K562 (cell line): Measurements from ENCODE around the gene FNDC11. TPM values are rescaled to one million over a fixed set of nuclear protein-coding genes. Genes with fewer than 3 reads are reported as not detected.

Experiments used
- ATAC-seq: fragments of 200-7000 bp; cut with Tn5 transposase; 3 replicates; pipeline ENCODE4 v1.9.1; 2020; ENCODE audit warnings: moderate library complexity
- BruUV-seq: library from RNA; stranded (reverse); fragments of 400-500 nt; replicated peaks from 2 replicates; lab custom pipeline; 2021; lab: Mats Ljungman, UMichigan
- CTCF ChIA-PET: fragments of 300-600 bp; formaldehyde crosslinking; extraction: SDS; loops from one replicate; lab custom pipeline; 2021; ENCODE audit warnings: low intra/inter-chr PET ratio; lab: Yijun Ruan, JAX
- POLR2A ChIA-PET: fragments of 300-600, 350-650 bp; sonication (Branson Sonifier 250); formaldehyde crosslinking; extraction: SDS; loops from one replicate; lab custom pipeline; 2021; ENCODE audit warnings: antibody characterized with exemption, inconsistent platforms; lab: Yijun Ruan, JAX
- DNase-seq, 4 experiments: peaks; one replicate each; pipeline versions ENCODE4 v3.0.0 to v3.0.0-alpha.2; 2011 to 2018; ENCODE audit warnings: low spot score in 3 of 4, mixed read lengths in 3 of 4; ENCODE audit errors: extremely low read depth in 1 of 4
- FAIRE-seq: peaks from 2 replicates; lab custom pipeline; 2011; peaks lifted over from hg19 to GRCh38; lab: Jason Lieb, UNC
- H2AFZ ChIP-seq: 2 replicates; pipeline ENCODE4 v1.6.0; 2011; ENCODE audit warnings: low read depth, low read length, control low read depth, inconsistent platforms
- H3K27ac ChIP-seq: fragments of 200-600 bp; 3 replicates; pipeline ENCODE4 v1.8.0; 2011; ENCODE audit warnings: low read depth, mild to moderate bottlenecking, control low read depth, inconsistent platforms, low read length, moderate library complexity, mixed read lengths; ENCODE audit errors: extremely low read depth
- H3K27me3 ChIP-seq, 2 experiments: fragments of 300-600 bp in 1 of 2; 2 replicates in 1 of 2; 3 replicates in 1 of 2; pipeline versions ENCODE4 v1.6.0 to v1.8.0; 2011; ENCODE audit warnings: inconsistent platforms in 2 of 2, low read length in 2 of 2, mild to moderate bottlenecking in 1 of 2, mixed read lengths in 1 of 2, moderate library complexity in 1 of 2; ENCODE audit not compliant: control insufficient read depth in 2 of 2, insufficient read depth in 2 of 2
- H3K36me3 ChIP-seq: fragments of 300-600 bp; 3 replicates; pipeline ENCODE4 v1.8.0; 2011; ENCODE audit warnings: mild to moderate bottlenecking, low read length, inconsistent platforms; ENCODE audit not compliant: control insufficient read depth, insufficient read depth
- H3K4me1 ChIP-seq, 2 experiments: fragments of 200-600 bp in 1 of 2; replicated peaks in 1 of 2; 2 replicates in 1 of 2; 3 replicates in 1 of 2; pipeline versions ENCODE4 v1.5.1 to v1.8.0; 2011; ENCODE audit warnings: inconsistent platforms in 2 of 2, low read length in 2 of 2, mild to moderate bottlenecking in 1 of 2, mixed read lengths in 1 of 2, moderate library complexity in 1 of 2; ENCODE audit not compliant: control insufficient read depth in 2 of 2, insufficient read depth in 2 of 2
- H3K4me2 ChIP-seq: 2 replicates; pipeline ENCODE4 v1.6.1; 2011; ENCODE audit warnings: low read length, control low read depth, inconsistent platforms, mixed read lengths; ENCODE audit not compliant: insufficient read depth
- H3K4me3 ChIP-seq: fragments of 200-600 bp; sonication (generic), shearing (Covaris generic); 2 replicates; pipeline ENCODE4 v1.5.1; 2016; ENCODE audit warnings: control low read depth, inconsistent platforms
- H3K79me2 ChIP-seq: fragments of 200-600 bp; 3 replicates; pipeline ENCODE4 v1.8.0; 2011; ENCODE audit warnings: low read length, inconsistent platforms; ENCODE audit not compliant: control insufficient read depth, insufficient read depth
- H3K9ac ChIP-seq, 2 experiments: 2 replicates each; pipeline versions ENCODE4 v1.6.0 to v1.6.1; 2011; ENCODE audit warnings: low read depth in 2 of 2, low read length in 2 of 2, control low read depth in 1 of 2, inconsistent platforms in 1 of 2, mild to moderate bottlenecking in 1 of 2, mixed read lengths in 1 of 2; ENCODE audit not compliant: insufficient read depth in 1 of 2
- H3K9me1 ChIP-seq: one replicate; pipeline ENCODE4 v1.6.0; 2011; ENCODE audit warnings: inconsistent platforms, mild to moderate bottlenecking, low read length, moderate library complexity; ENCODE audit not compliant: control insufficient read depth, insufficient read depth
- H3K9me3 ChIP-seq: replicated peaks from 2 replicates; pipeline ENCODE4 v1.5.1; 2011; ENCODE audit warnings: low read depth, low read length, inconsistent platforms; ENCODE audit not compliant: control insufficient read depth, insufficient read depth
- H4K20me1 ChIP-seq: replicated peaks from 2 replicates; pipeline ENCODE4 v1.6.1; 2011; ENCODE audit warnings: low read length, inconsistent platforms, mixed read lengths; ENCODE audit not compliant: control insufficient read depth, insufficient read depth
- BRF1 ChIP-seq: IDR thresholded peaks from 3 replicates; pipeline ENCODE4 v1.6.1; 2011; ENCODE audit warnings: borderline replicate concordance, mild to moderate bottlenecking; ENCODE audit not compliant: insufficient read length; ENCODE audit errors: extremely low read depth
- GATAD2A ChIP-seq: fragments of 450-650 bp; IDR thresholded peaks from 2 replicates; pipeline ENCODE4 v1.6.1; 2017
- HOXB6 ChIP-seq: fragments of 250-450 bp; sonication (Bioruptor Pico); IDR thresholded peaks from 2 replicates; pipeline ENCODE4 v1.5.1; 2022; ENCODE audit warnings: mild to moderate bottlenecking, borderline replicate concordance
- JUN ChIP-seq, 2 experiments: sonication (generic) in 1 of 2; formaldehyde crosslinking in 1 of 2; IDR thresholded peaks; 2 replicates each; pipeline versions ENCODE4 v1.6.1 to v1.8.0; 2012 to 2022; ENCODE audit warnings: borderline replicate concordance in 2 of 2, mild to moderate bottlenecking in 2 of 2, improper control_type of control experiment in 1 of 2, low read depth in 1 of 2, low read length in 1 of 2, missing genetic modification reagents in 1 of 2
- NCOR1 ChIP-seq: fragments of 450-650 bp; IDR thresholded peaks from 2 replicates; pipeline ENCODE4 v1.6.1; 2016; ENCODE audit warnings: mild to moderate bottlenecking, moderate library complexity
- RBFOX2 ChIP-seq: fragments of 200-400 bp; formaldehyde crosslinking; IDR thresholded peaks from 2 replicates; pipeline ENCODE4 v1.6.1; 2017; ENCODE audit warnings: low read depth, mild to moderate bottlenecking, low read length, moderate library complexity
- RBM14 ChIP-seq: fragments of 200-400 bp; formaldehyde crosslinking; IDR thresholded peaks from 2 replicates; pipeline ENCODE4 v1.6.1; 2018; ENCODE audit warnings: low read depth, mild to moderate bottlenecking, low read length, moderate library complexity, borderline replicate concordance; ENCODE audit not compliant: insufficient read depth
- RFX7 ChIP-seq: fragments of 250-450 bp; sonication (Bioruptor Pico); IDR thresholded peaks from 2 replicates; pipeline ENCODE4 v1.5.1; 2021; ENCODE audit warnings: mild to moderate bottlenecking
- ZC3H4 ChIP-seq: sonication (generic); formaldehyde crosslinking; IDR thresholded peaks from 2 replicates; pipeline ENCODE4 v1.9.0; 2021; ENCODE audit warnings: missing genetic modification reagents, borderline replicate concordance
- ZNF717 ChIP-seq: fragments of 250-450 bp; sonication (Bioruptor Pico); IDR thresholded peaks from 2 replicates; pipeline ENCODE4 v1.5.0; 2021
- WGBS: fragments of 100-300 bp; shearing (Covaris generic); methylation state at CpG from one replicate; pipeline ENCODE4 v1.1.6; 2016; ENCODE audit warnings: low coverage, mixed read lengths; ENCODE audit not compliant: insufficient coverage; ENCODE audit errors: missing lambda C conversion rate; 5-methylcytosine and 5-hydroxymethylcytosine counted together
- in situ Hi-C: fragments of 300-500 bp; cut with MboI; formaldehyde crosslinking; loops from 4 replicates; pipeline ENCODE4 v1.15.0; 2018; ENCODE audit warnings: inconsistent platforms, mixed read lengths
- intact Hi-C: fragments of 100-400 bp; cut with micrococcal nuclease; formaldehyde crosslinking; loops from 2 replicates; pipeline ENCODE4 v1.14.2; 2022
- polyA plus RNA-seq, 8 experiments: library from polyadenylated mRNA; depleted of rRNA in 4 of 8; stranded (reverse) in 5 of 8; unstranded in 3 of 8; fragments of >200 nt; fragmentation: Nextera tagmentation in 2 of 8; fragmentation: Illumina TruSeq in 1 of 8; extraction: Ambion mirVana in 2 of 8; extraction: Trizol in 1 of 8; gene quantifications; 2 replicates each; pipeline versions ENCODE4 v1.2.1 to v1.2.3, GENCODE V29; 2011 to 2014; ENCODE audit warnings: inconsistent platforms in 1 of 8, missing spikeins in 1 of 8
- total RNA-seq, 7 experiments: library from RNA; depleted of rRNA in 6 of 7; stranded (reverse); fragments of >200 nt in 6 of 7; fragmentation: Illumina TruSeq in 2 of 7; extraction: Trizol in 2 of 7; gene quantifications; 2 replicates each; pipeline versions ENCODE4 v1.2.1 to v1.2.3, GENCODE V29; 2011 to 2021; ENCODE audit warnings: low replicate concordance in 1 of 7
- TF ChIP-seq, protein P1 (sequence below), 3 experiments: IDR thresholded peaks in 2 of 3; conservative IDR thresholded peaks in 1 of 3; 2 replicates each; pipeline ENCODE4 v1.5.1; 2011 to 2012; ENCODE audit warnings: low read length in 3 of 3, mild to moderate bottlenecking in 3 of 3, control low read depth in 2 of 3, improper control_type of control experiment in 1 of 3, inconsistent platforms in 1 of 3, low read depth in 1 of 3, mixed read lengths in 1 of 3, moderate library complexity in 1 of 3; ENCODE audit not compliant: insufficient read depth in 2 of 3
- TF ChIP-seq, protein P2 (sequence below): sonication (generic); formaldehyde crosslinking; IDR thresholded peaks from 2 replicates; pipeline ENCODE4 v1.8.0; 2023; ENCODE audit warnings: mild to moderate bottlenecking, missing genetic modification reagents
- TF ChIP-seq, protein P3 (sequence below): fragments of 250-450 bp; sonication (Bioruptor Pico); IDR thresholded peaks from 2 replicates; pipeline ENCODE4 v1.8.0; 2022; ENCODE audit warnings: moderate library complexity, mild to moderate bottlenecking, inconsistent platforms
- TF ChIP-seq, protein P4 (sequence below): fragments of 250-450 bp; sonication (Bioruptor Pico); IDR thresholded peaks from 2 replicates; pipeline ENCODE4 v1.4.0; 2020

Gene FNDC11
- total and polyA plus RNA-seq, 9 of the 15 experiments (the other 6 are each of a cell fraction or from before 2014, with no cell fraction given), result 0.08 to 2.3 (median 0.64) TPM; not detected in 2

DNA sequence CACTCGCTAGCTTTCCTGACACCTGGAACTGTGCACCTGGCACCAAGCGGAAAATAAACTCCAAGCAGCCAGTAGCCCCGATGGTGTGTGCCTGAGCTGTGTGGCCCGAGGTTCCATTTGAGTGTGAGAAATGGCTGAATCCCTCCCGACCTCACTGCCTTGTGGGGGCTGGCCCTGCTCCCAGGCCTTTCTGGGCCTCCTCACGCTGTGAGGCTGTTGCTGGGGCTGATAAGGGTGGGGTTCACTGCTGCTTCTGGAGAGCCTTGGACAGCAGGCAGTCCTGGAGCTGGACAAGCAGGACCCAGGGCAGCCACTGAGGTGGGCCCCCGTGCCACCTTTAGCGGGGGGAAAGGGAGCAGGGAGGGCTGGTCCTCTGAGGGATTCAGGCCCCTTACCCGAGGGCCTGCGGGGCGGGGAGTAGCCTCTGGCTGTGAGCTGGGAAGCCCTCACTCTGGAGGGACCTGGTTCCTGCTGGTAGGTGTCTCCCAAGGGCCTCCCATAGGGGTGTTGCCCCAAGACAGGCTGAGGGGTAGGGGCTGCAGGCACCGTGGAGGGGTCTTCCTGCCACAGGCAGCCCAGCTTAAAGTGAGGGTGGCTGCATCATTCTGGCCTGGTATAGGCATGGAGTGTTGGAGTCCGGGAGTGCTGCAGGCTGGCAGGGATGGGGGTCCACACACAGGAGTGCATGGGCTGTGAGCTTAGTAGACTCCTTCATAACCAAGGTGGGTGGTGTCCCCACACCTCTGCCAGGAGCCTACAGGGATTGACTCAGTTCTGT is 31.7 kb upstream of the FNDC11 start:
- Histone ChIP-seq H3K36me3 (peaks cover 23% of the 10 kb centered on the region; the same call in 2 of the 3 replicates), H3K27ac (no peak overlapping the region), H3K4me2 (no peak overlapping the region; the same call in 1 of the 2 replicates), H3K27me3 (peaks cover 19 to 22% of the 10 kb centered on the region in 2 experiments), H3K9ac (0 out of 4 replicates have a peak overlapping the region, but pooled peaks of 1 of the 2 experiments have one; percentile 31), H3K9me3 (peaks cover 7% of the 10 kb centered on the region), H3K4me1 (peaks cover 10 to 57% of the 10 kb centered on the region in 2 experiments), H3K79me2 (peaks cover 14% of the 10 kb centered on the region), H2AFZ (no peak overlapping the region), H4K20me1 (no peaks in the 10 kb centered on the region), H3K9me1 (no peaks in the 10 kb centered on the region), H3K4me3 (no peak overlapping the region)
- POLR2A ChIA-PET, result interaction anchor here (0.6 to 4.0 kb wide), 9 partner anchors 10 to 250 kb away, joined by 3 to 27 read pairs (median 4); no protein-coding TSS in a partner anchor
- CTCF ChIA-PET, result no interaction called here
- FAIRE-seq, result no peak
- in situ Hi-C loops (no loop called here), intact Hi-C loops (no loop called here)
- no peak for DNase-seq
- ATAC-seq, result no peak
- no TSS peak for BruUV-seq
- 86% methylated on average over 12 of the region's 13 CpGs for WGBS
- TF ChIP-seq RBM14, result no peak
- TF ChIP-seq GATAD2A, result no peak
- TF ChIP-seq JUN (IDR thresholded peaks at IDR 0.05; ENCODE audit: borderline replicate concordance, low read depth, low read length), result no peak
- TF ChIP-seq JUN (CRISPR knock-in tag; IDR thresholded peaks at IDR 0.05; ENCODE audit: borderline replicate concordance), result no peak
- TF ChIP-seq, protein P1, sequence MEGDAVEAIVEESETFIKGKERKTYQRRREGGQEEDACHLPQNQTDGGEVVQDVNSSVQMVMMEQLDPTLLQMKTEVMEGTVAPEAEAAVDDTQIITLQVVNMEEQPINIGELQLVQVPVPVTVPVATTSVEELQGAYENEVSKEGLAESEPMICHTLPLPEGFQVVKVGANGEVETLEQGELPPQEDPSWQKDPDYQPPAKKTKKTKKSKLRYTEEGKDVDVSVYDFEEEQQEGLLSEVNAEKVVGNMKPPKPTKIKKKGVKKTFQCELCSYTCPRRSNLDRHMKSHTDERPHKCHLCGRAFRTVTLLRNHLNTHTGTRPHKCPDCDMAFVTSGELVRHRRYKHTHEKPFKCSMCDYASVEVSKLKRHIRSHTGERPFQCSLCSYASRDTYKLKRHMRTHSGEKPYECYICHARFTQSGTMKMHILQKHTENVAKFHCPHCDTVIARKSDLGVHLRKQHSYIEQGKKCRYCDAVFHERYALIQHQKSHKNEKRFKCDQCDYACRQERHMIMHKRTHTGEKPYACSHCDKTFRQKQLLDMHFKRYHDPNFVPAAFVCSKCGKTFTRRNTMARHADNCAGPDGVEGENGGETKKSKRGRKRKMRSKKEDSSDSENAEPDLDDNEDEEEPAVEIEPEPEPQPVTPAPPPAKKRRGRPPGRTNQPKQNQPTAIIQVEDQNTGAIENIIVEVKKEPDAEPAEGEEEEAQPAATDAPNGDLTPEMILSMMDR (IDR thresholded peaks at IDR 0.05 in 2 of 3, conservative IDR thresholded peaks at IDR 0.05 in 1 of 3; ENCODE audit: insufficient read depth in 2 of 3, low read depth in 1 of 3, low read length in 3 of 3), result no peak
- peak; percentile 69 for TF ChIP-seq RBFOX2
- TF ChIP-seq NCOR1, result no peak
- 0 out of 2 replicates have a peak, but pooled peaks have one; percentile 42 for TF ChIP-seq ZC3H4 (CRISPR knock-in tag)
- no peak for TF ChIP-seq HOXB6 (CRISPR knock-in tag)
- TF ChIP-seq, protein P2, sequence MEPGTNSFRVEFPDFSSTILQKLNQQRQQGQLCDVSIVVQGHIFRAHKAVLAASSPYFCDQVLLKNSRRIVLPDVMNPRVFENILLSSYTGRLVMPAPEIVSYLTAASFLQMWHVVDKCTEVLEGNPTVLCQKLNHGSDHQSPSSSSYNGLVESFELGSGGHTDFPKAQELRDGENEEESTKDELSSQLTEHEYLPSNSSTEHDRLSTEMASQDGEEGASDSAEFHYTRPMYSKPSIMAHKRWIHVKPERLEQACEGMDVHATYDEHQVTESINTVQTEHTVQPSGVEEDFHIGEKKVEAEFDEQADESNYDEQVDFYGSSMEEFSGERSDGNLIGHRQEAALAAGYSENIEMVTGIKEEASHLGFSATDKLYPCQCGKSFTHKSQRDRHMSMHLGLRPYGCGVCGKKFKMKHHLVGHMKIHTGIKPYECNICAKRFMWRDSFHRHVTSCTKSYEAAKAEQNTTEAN (CRISPR knock-in tag), result 0 out of 2 replicates have a peak, but pooled peaks have one; percentile 60
- TF ChIP-seq, protein P3, sequence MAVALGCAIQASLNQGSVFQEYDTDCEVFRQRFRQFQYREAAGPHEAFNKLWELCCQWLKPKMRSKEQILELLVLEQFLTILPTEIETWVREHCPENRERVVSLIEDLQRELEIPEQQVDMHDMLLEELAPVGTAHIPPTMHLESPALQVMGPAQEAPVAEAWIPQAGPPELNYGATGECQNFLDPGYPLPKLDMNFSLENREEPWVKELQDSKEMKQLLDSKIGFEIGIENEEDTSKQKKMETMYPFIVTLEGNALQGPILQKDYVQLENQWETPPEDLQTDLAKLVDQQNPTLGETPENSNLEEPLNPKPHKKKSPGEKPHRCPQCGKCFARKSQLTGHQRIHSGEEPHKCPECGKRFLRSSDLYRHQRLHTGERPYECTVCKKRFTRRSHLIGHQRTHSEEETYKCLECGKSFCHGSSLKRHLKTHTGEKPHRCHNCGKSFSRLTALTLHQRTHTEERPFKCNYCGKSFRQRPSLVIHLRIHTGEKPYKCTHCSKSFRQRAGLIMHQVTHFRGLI (CRISPR knock-in tag), result no peak
- no peak for TF ChIP-seq ZNF717 (CRISPR knock-in tag)
- no peak for TF ChIP-seq RFX7 (CRISPR knock-in tag)
- TF ChIP-seq, protein P4, sequence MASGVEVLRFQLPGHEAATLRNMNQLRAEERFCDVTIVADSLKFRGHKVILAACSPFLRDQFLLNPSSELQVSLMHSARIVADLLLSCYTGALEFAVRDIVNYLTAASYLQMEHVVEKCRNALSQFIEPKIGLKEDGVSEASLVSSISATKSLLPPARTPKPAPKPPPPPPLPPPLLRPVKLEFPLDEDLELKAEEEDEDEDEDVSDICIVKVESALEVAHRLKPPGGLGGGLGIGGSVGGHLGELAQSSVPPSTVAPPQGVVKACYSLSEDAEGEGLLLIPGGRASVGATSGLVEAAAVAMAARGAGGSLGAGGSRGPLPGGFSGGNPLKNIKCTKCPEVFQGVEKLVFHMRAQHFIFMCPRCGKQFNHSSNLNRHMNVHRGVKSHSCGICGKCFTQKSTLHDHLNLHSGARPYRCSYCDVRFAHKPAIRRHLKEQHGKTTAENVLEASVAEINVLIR (CRISPR knock-in tag), result no peak
- TF ChIP-seq BRF1, result no peak
